HCT116 (cell line): Measurements from ENCODE around the gene CAMKK2. TPM values are rescaled to one million over a fixed set of nuclear protein-coding genes. Genes with fewer than 3 reads are reported as not detected.

Source experiments
- ATAC-seq: fragments of 200-7000 bp; cut with Tn5 transposase; 2 replicates; pipeline ENCODE4 v1.9.1; 2020; ENCODE audit warnings: mild to moderate bottlenecking, moderate library complexity
- BruUV-seq: library from RNA; stranded (reverse); fragments of 400-500 nt; replicated peaks from 2 replicates; lab custom pipeline; 2021; lab: Mats Ljungman, UMichigan
- CTCF ChIA-PET: fragments of 300-600 bp; sonication (Branson Sonifier 250); formaldehyde crosslinking; loops from one replicate; lab custom pipeline; 2021; ENCODE audit warnings: antibody characterized with exemption; lab: Charles Lee
- POLR2A ChIA-PET: fragments of 300-600, 350-600 bp; sonication (Branson Sonifier 250); formaldehyde crosslinking; loops from one replicate; lab custom pipeline; 2021; ENCODE audit warnings: antibody characterized with exemption; lab: Charles Lee
- RAD21 ChIA-PET, 2 experiments: fragments of 300-600 bp; sonication (Branson Sonifier 250); formaldehyde crosslinking; loops; one replicate each; lab custom pipeline; 2023; ENCODE audit warnings: low total read pairs in 2 of 2; ENCODE audit not compliant: uncharacterized antibody in 2 of 2, unreplicated experiment in 2 of 2, low non-redundant PET in 1 of 2; lab: Charles Lee
- DNase-seq: peaks from one replicate; pipeline ENCODE4 v3.0.0-alpha.2; 2010; ENCODE audit warnings: low read depth, low spot score
- H2AFZ ChIP-seq: fragments of 200-600 bp; shearing (Covaris generic), sonication (generic); 2 replicates; pipeline ENCODE4 v1.6.1; 2017; ENCODE audit warnings: low read depth, mixed run types, mixed read lengths, antibody characterized with exemption, low read length; ENCODE audit not compliant: poor library complexity, severe bottlenecking
- H3K27ac ChIP-seq: 2 replicates; pipeline ENCODE4 v1.5.1; 2012; ENCODE audit warnings: low read depth, low read length
- H3K27me3 ChIP-seq: fragments of 200-600 bp; sonication (generic); 2 replicates; pipeline ENCODE4 v1.6.1; 2016; ENCODE audit warnings: mixed run types, low read length, mixed read lengths; ENCODE audit not compliant: insufficient read depth
- H3K36me3 ChIP-seq, 2 experiments: fragments of 200-500 bp in 1 of 2; fragments of 200-600 bp in 1 of 2; sonication (Bioruptor generic) in 1 of 2; sonication (generic) in 1 of 2; 2 replicates each; pipeline versions ENCODE4 v1.5.1 to v1.6.1; 2014 to 2016; ENCODE audit warnings: low read length in 2 of 2, inconsistent platforms in 1 of 2, mixed read lengths in 1 of 2, mixed run types in 1 of 2; ENCODE audit not compliant: insufficient read depth in 2 of 2, control insufficient read depth in 1 of 2
- H3K4me1 ChIP-seq, 2 experiments: fragments of 200-600 bp in 1 of 2; sonication (generic) in 1 of 2; 2 replicates each; pipeline versions ENCODE4 v1.5.1 to v1.6.1; 2012 to 2017; ENCODE audit warnings: low read length in 2 of 2, inconsistent platforms in 1 of 2, mild to moderate bottlenecking in 1 of 2, mixed read lengths in 1 of 2, mixed run types in 1 of 2, moderate library complexity in 1 of 2; ENCODE audit not compliant: insufficient read depth in 2 of 2, control insufficient read depth in 1 of 2
- H3K4me2 ChIP-seq: fragments of 200-600 bp; sonication (generic); 2 replicates; pipeline ENCODE4 v1.6.1; 2017; ENCODE audit warnings: mixed run types, low read length, mixed read lengths
- H3K4me3 ChIP-seq, 2 experiments: fragments of 200-600 bp in 1 of 2; sonication (generic) in 1 of 2; replicated peaks in 1 of 2; 2 replicates each; pipeline ENCODE4 v1.5.1; 2011 to 2016; ENCODE audit warnings: low read length in 2 of 2, control low read depth in 1 of 2, low read depth in 1 of 2, mild to moderate bottlenecking in 1 of 2, mixed read lengths in 1 of 2, mixed run types in 1 of 2
- H3K79me2 ChIP-seq: fragments of 200-600 bp; sonication (generic); 2 replicates; pipeline ENCODE4 v1.6.1; 2017; ENCODE audit warnings: mild to moderate bottlenecking, mixed run types, low read length, moderate library complexity, mixed read lengths; ENCODE audit not compliant: insufficient read depth
- H3K9ac ChIP-seq: fragments of 200-600 bp; sonication (generic); 2 replicates; pipeline ENCODE4 v1.6.1; 2016; ENCODE audit warnings: low read length, mixed read lengths
- H3K9me2 ChIP-seq: fragments of 200-600 bp; sonication (generic), shearing (Covaris generic); 2 replicates; pipeline ENCODE4 v1.6.1; 2017; ENCODE audit warnings: mixed run types, mild to moderate bottlenecking, moderate library complexity; ENCODE audit not compliant: insufficient read depth
- H3K9me3 ChIP-seq, 2 experiments: fragments of 200-500 bp in 1 of 2; fragments of 200-600 bp in 1 of 2; sonication (Bioruptor generic) in 1 of 2; sonication (generic) in 1 of 2; 2 replicates each; pipeline ENCODE4 v1.6.1; 2014 to 2017; ENCODE audit warnings: low read length in 2 of 2, mixed read lengths in 2 of 2, inconsistent platforms in 1 of 2, low read depth in 1 of 2, mild to moderate bottlenecking in 1 of 2, mixed run types in 1 of 2, moderate library complexity in 1 of 2; ENCODE audit not compliant: control insufficient read depth in 1 of 2, insufficient read depth in 1 of 2
- H4K20me1 ChIP-seq: fragments of 200-600 bp; sonication (generic), shearing (Covaris generic); 2 replicates; pipeline ENCODE4 v1.6.1; 2017; ENCODE audit warnings: mixed run types, mild to moderate bottlenecking, moderate library complexity; ENCODE audit not compliant: insufficient read depth
- CEBPB ChIP-seq: IDR thresholded peaks from 2 replicates; pipeline ENCODE4 v1.6.1; 2012; ENCODE audit warnings: low read depth
- ELF1 ChIP-seq: IDR thresholded peaks from 2 replicates; pipeline ENCODE4 v1.6.1; 2012; ENCODE audit warnings: low read depth, borderline replicate concordance
- JUND ChIP-seq: IDR thresholded peaks from 2 replicates; pipeline ENCODE4 v1.6.1; 2012
- SP1 ChIP-seq: IDR thresholded peaks from 2 replicates; pipeline ENCODE4 v1.6.1; 2012; ENCODE audit warnings: low read depth
- SRF ChIP-seq: IDR thresholded peaks from 2 replicates; pipeline ENCODE4 v1.6.1; 2012; ENCODE audit warnings: low read depth
- YY1 ChIP-seq: IDR thresholded peaks from 2 replicates; pipeline ENCODE4 v1.6.1; 2011; ENCODE audit warnings: low read length, low read depth, moderate library complexity, mild to moderate bottlenecking; ENCODE audit not compliant: insufficient replicate concordance; ENCODE audit errors: extremely low read depth
- ZBTB33 ChIP-seq: IDR thresholded peaks from 2 replicates; pipeline ENCODE4 v1.6.1; 2011; ENCODE audit warnings: mild to moderate bottlenecking, low read length, moderate library complexity; ENCODE audit not compliant: insufficient replicate concordance; ENCODE audit errors: extremely low read depth
- intact Hi-C: fragments of 100-400 bp; cut with micrococcal nuclease; formaldehyde crosslinking; loops from 2 replicates; pipeline ENCODE4 v1.10.0; 2022
- total RNA-seq: library from RNA; stranded (reverse); gene quantifications from one replicate; pipeline ENCODE4 v1.2.1, GENCODE V29; 2021; ENCODE audit not compliant: unreplicated experiment

CAMKK2 gene
- total RNA-seq, 1 experiment from 2014 or later, result 33.8 TPM

- Histone ChIP-seq H2AFZ (no peak overlapping the region), H3K4me3 (no peak overlapping the region), H3K36me3 (no peaks in the 10 kb centered on the region), H3K27ac (no peak overlapping the region), H3K9me2 (no peaks in the 10 kb centered on the region), H3K4me1 (peaks cover 18 to 30% of the 10 kb centered on the region in 2 experiments), H3K79me2 (no peaks in the 10 kb centered on the region), H3K27me3 (no peaks in the 10 kb centered on the region), H4K20me1 (no peaks in the 10 kb centered on the region), H3K9ac (no peak overlapping the region), H3K9me3 (no peaks in the 10 kb centered on the region), H3K4me2 (no peak overlapping the region)
- no TSS peak for BruUV-seq
- TF ChIP-seq SP1, result no peak
- no peak for TF ChIP-seq SRF
- no peak for TF ChIP-seq CEBPB
- no peak for DNase-seq
- intact Hi-C loops, result loop anchor here (5.0 kb wide), 1 partner anchor 87 kb away; the partner anchor contains the start of gene P2RX7
- ChIA-PET RAD21 (no interaction called here), CTCF (no interaction called here), POLR2A (no interaction called here)
- no peak for ATAC-seq
Measured at GRCh38 chr12:121219353-121219986, 77.0 kb downstream of the CAMKK2 start.

GRCh38 chr12:121218588-121219352, 77.7 kb downstream of the CAMKK2 start:
- Histone ChIP-seq H4K20me1 (no peaks in the 10 kb centered on the region), H3K9me3 (no peaks in the 10 kb centered on the region), H2AFZ (no peak overlapping the region), H3K27me3 (no peaks in the 10 kb centered on the region), H3K9me2 (no peaks in the 10 kb centered on the region), H3K4me1 (peaks cover 23 to 37% of the 10 kb centered on the region in 2 experiments), H3K9ac (no peak overlapping the region), H3K4me3 (no peak overlapping the region), H3K27ac (no peak overlapping the region), H3K4me2 (no peak overlapping the region), H3K36me3 (no peaks in the 10 kb centered on the region), H3K79me2 (no peaks in the 10 kb centered on the region)
- no TSS peak for BruUV-seq
- no peak for DNase-seq
- ATAC-seq, result no peak
- CTCF ChIA-PET, result no interaction called here
- intact Hi-C loops, result loop anchor here (5.0 kb wide), 1 partner anchor 86 kb away; the partner anchor contains the start of gene P2RX7
- TF ChIP-seq YY1, result no peak
- TF ChIP-seq ZBTB33, result no peak
- no peak for TF ChIP-seq SRF
- no peak for TF ChIP-seq JUND
- TF ChIP-seq ELF1, result no peak
- POLR2A ChIA-PET, result no interaction called here
- RAD21 ChIA-PET, result no interaction called here
